Ovary (tissue), 9 donors: Measurements from ENCODE around the gene MZF1. TPM values are rescaled to one million over a fixed set of nuclear protein-coding genes. Genes with fewer than 3 reads are reported as not detected.

Experiments
- DNase-seq, 5 donors: peaks; one replicate each; pipeline ENCODE4 v3.0.0-alpha.2; 2019 to 2020
- H3K27ac ChIP-seq, 2 donors: fragments of 200-600 bp; one replicate each; pipeline versions ENCODE4 v1.5.1 to v1.8.0; 2019 to 2022
- H3K27me3 ChIP-seq: fragments of 200-600 bp; one replicate; pipeline ENCODE4 v1.8.0; 2022
- H3K36me3 ChIP-seq: fragments of 200-600 bp; sonication (generic); one replicate; pipeline ENCODE4 v1.5.1; 2019
- H3K4me1 ChIP-seq: one replicate; pipeline ENCODE4 v1.8.1; 2013; ENCODE audit warnings: mild to moderate bottlenecking, moderate library complexity; ENCODE audit not compliant: insufficient read depth
- H3K4me3 ChIP-seq: fragments of 200-600 bp; sonication (generic); one replicate; pipeline ENCODE4 v1.5.1; 2017
- H3K9me3 ChIP-seq, 2 donors: fragments of 200-600 bp in 1 of 2; sonication (generic) in 1 of 2; one replicate each; pipeline versions ENCODE4 v1.5.1 to v1.8.1; 2013 to 2019; ENCODE audit warnings: mild to moderate bottlenecking in 1 of 2, moderate library complexity in 1 of 2
- EP300 ChIP-seq: sonication (generic); formaldehyde crosslinking; IDR thresholded peaks from one replicate; pipeline ENCODE4 v1.6.1; 2017; ENCODE audit warnings: antibody characterized with exemption
- POLR2A ChIP-seq: fragments of 450-650 bp; IDR thresholded peaks from one replicate; pipeline ENCODE4 v1.6.1; 2017; ENCODE audit warnings: antibody characterized with exemption, mild to moderate bottlenecking, moderate library complexity
- WGBS, 3 donors: extraction: QIAGEN DNeasy Blood & Tissue Kit in 1 of 3; methylation state at CpG; one replicate each; pipeline versions ENCODE4 v1.1.5 to v1.1.7; 2013 to 2017; 5-methylcytosine and 5-hydroxymethylcytosine counted together
- intact Hi-C, 4 donors: fragments of 100-400 bp; cut with DNase I; formaldehyde crosslinking; loops; one replicate each; pipeline versions ENCODE4 v1.11.0 to v1.15.1; 2022 to 2023
- polyA plus RNA-seq, 2 donors: library from polyadenylated mRNA; stranded (reverse); fragments of 200-250 nt in 1 of 2; fragments of 350-450 nt in 1 of 2; fragmentation: Illumina TruSeq in 1 of 2; extraction: RNeasy Lipid Tissue Mini Kit (QIAGEN cat#74804) in 1 of 2; gene quantifications; one replicate each; pipeline ENCODE4 v1.2.3, GENCODE V29; 2013 to 2014
- total RNA-seq, 7 donors: library from RNA; depleted of rRNA in 2 of 7; stranded (reverse); fragments of >200 nt in 2 of 7; fragmentation: NEBNext Ultra II Directional in 3 of 7; extraction: Animal tissue kit (Norgen Biotek cat#: 25700) in 3 of 7; gene quantifications; one replicate each; pipeline versions ENCODE4 v1.1.0 to v1.2.4, GENCODE V29; 2016 to 2023
- TF ChIP-seq, protein P1 (sequence below), 3 donors: fragments of 450-650 bp in 2 of 3; fragments of 200-600 bp in 1 of 3; IDR thresholded peaks; one replicate each; pipeline versions ENCODE4 v1.5.1 to v1.8.0; 2016 to 2022; ENCODE audit warnings: antibody characterized with exemption in 3 of 3, mild to moderate bottlenecking in 1 of 3
- donor health status: DM: no; HTN: no; CAD: no; lungs with moderate emphysema.
- donor health status: DM: no; HTN: no; CAD: no.
- donor health status: Bipolar disorder and iron deficiency.
- donor health status: DM: yes; HTN: yes; CAD: no.
- donor health status: DM: no; HTN: no; CAD: no.
- donor health status: DM: yes; HTN: yes; CAD: no.

MZF1 gene
- total and polyA plus RNA-seq, 9 donors = 10.8 to 48.0 (median 30.6) TPM

DNA sequence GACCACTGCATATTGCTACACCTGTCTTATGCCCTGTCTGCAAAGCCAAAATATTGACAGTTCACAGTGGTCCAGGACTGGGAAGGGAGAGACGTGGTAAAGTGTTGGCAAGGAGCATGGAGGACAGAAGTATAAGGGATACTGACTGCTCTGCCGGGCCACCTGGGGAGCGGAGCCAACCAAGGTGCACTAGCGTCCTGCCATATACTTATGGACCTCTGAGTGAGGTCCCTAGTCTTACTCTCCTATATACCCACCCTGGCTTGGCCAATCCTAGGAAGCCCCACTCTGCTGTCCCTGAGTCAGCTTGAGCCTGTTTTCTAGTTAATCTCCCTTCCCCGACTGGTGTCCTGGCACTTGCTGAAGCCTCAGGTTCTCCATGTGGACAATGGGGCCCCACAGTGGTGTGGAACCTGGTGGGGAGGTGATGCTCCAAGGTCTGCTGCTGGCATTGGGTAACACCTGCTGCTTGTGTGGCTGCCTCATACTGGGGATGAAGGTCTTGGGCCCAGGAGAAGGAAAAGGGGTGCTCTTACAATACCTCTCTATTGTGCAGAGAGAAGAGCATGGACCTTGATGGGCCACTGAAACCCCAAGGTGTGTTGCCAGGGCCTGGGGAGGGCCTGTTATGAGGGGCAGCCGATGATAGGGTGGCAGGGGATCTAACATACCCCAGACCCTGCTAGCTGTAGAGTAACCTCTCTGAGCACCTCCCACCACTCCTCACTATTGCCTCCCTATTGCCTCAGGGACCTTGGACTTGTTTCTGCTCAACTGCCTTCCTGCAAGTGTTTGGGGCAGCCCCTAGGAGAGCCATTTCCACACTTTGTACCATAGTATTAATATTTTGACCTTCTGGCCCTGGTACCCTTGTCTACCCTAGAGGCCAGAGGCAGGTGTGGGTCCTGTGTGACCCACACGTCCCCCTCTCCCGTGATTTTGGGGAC lies 36.0 kb downstream of the MZF1 start:
- no peaks in the 10 kb centered on the region for H3K36me3 ChIP-seq
- no peak for DNase-seq
- no peak overlapping the region for H3K27ac ChIP-seq
- TF ChIP-seq EP300 (no peak), POLR2A (no peak)
- TF ChIP-seq, protein P1, sequence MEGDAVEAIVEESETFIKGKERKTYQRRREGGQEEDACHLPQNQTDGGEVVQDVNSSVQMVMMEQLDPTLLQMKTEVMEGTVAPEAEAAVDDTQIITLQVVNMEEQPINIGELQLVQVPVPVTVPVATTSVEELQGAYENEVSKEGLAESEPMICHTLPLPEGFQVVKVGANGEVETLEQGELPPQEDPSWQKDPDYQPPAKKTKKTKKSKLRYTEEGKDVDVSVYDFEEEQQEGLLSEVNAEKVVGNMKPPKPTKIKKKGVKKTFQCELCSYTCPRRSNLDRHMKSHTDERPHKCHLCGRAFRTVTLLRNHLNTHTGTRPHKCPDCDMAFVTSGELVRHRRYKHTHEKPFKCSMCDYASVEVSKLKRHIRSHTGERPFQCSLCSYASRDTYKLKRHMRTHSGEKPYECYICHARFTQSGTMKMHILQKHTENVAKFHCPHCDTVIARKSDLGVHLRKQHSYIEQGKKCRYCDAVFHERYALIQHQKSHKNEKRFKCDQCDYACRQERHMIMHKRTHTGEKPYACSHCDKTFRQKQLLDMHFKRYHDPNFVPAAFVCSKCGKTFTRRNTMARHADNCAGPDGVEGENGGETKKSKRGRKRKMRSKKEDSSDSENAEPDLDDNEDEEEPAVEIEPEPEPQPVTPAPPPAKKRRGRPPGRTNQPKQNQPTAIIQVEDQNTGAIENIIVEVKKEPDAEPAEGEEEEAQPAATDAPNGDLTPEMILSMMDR (IDR thresholded peaks at IDR 0.05) = no peak
- H3K9me3 ChIP-seq = no peaks in the 10 kb centered on the region
- no peaks in the 10 kb centered on the region for H3K27me3 ChIP-seq
- WGBS, 3 donors = 78 to 89% (median 82%) methylated on average over 8 of the region's 8 CpGs
- intact Hi-C loops = no loop called here
- peaks cover 2% of the 10 kb centered on the region for H3K4me1 ChIP-seq
- no peak overlapping the region for H3K4me3 ChIP-seq

DNA sequence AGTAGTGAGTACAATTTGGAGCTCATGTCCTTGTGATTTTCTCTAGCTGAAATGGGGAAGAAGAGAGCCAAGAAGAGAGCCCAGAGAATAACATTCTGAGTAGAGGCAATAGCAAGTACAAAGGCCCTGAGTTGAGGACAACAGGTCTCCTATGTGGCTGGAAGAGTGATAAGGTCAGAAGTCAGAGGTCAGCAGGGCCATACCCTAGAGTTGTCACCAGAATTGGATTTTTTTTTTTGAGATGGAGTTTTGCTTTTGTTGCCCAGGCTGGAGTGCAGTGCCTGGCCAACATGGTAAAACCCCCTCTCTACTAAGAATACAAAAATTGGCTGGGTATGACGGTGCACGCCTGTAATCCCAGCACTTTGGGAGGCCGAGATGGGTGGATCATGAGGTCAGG lies 37.3 kb downstream of the MZF1 start:
- DNase-seq = no peak
- H3K27ac ChIP-seq = no peak overlapping the region
- intact Hi-C loops = no loop called here
- whole genome bisulfite sequencing, 3 donors = 91 to 95% (median 93%) methylated on average over 3 of the region's 3 CpGs
- no peaks in the 10 kb centered on the region for H3K36me3 ChIP-seq
- H3K27me3 ChIP-seq = no peaks in the 10 kb centered on the region
- H3K4me3 ChIP-seq = no peak overlapping the region
- no peaks in the 10 kb centered on the region for H3K9me3 ChIP-seq
- TF ChIP-seq, protein P1 (IDR thresholded peaks at IDR 0.05) = no peak
- TF ChIP-seq POLR2A = no peak
- no peak for TF ChIP-seq EP300
- peaks cover 2% of the 10 kb centered on the region for H3K4me1 ChIP-seq

- no peaks in the 10 kb centered on the region for H3K4me1 ChIP-seq
- intact Hi-C loops = no loop called here
- 60 to 72% (median 66%) methylated on average over 10 of the region's 10 CpGs for WGBS, 3 donors
Measured at GRCh38 chr19:58531034-58531840, 41.9 kb downstream of the MZF1 start.

GRCh38 chr19:58529405-58529804 lies 43.7 kb downstream of the MZF1 start:
- Histone ChIP-seq H3K4me1 (no peaks in the 10 kb centered on the region), H3K27me3 (no peaks in the 10 kb centered on the region), H3K36me3 (no peaks in the 10 kb centered on the region), H3K4me3 (no peak overlapping the region), H3K27ac (no peak overlapping the region), H3K9me3 (no peaks in the 10 kb centered on the region)
- 70 to 76% (median 76%) methylated on average over 3 of the region's 3 CpGs for WGBS, 3 donors
- no peak for TF ChIP-seq POLR2A
- TF ChIP-seq, protein P1 (IDR thresholded peaks at IDR 0.05) = no peak
- no peak for TF ChIP-seq EP300
- no peak for DNase-seq
- intact Hi-C loops = no loop called here

More at GRCh38 chr19:58531034-58531840, 41.9 kb downstream of the MZF1 start:
- Histone ChIP-seq H3K9me3 (no peaks in the 10 kb centered on the region), H3K36me3 (no peaks in the 10 kb centered on the region), H3K27me3 (no peaks in the 10 kb centered on the region), H3K27ac (no peak overlapping the region), H3K4me3 (no peak overlapping the region)
- TF ChIP-seq EP300 (no peak), POLR2A (no peak)
- TF ChIP-seq, protein P1 (IDR thresholded peaks at IDR 0.05) = no peak
- DNase-seq = no peak
